Posterior vena cava (tissue), 2 donors: ENCODE measurements around the gene VDAC1. TPM values are rescaled to one million over a fixed set of nuclear protein-coding genes. Genes with fewer than 3 reads are reported as not detected.
"Not testable (repeated sequence)": the region's sequence is repeated elsewhere in the genome, so short reads cannot be mapped to it uniquely, and the experiment has no call there.

Experiments used
- DNase-seq: peaks from one replicate; pipeline ENCODE4 v3.0.0-alpha.2; 2020; ENCODE audit warnings: low spot score
- intact Hi-C, 2 donors: fragments of 100-400 bp; cut with DNase I; formaldehyde crosslinking; loops; one replicate each; pipeline versions ENCODE4 v1.14.1 to v1.14.2; 2022 to 2023
- total RNA-seq, 2 donors: library from RNA; stranded (reverse); fragmentation: NEBNext Ultra II Directional; extraction: Animal tissue kit (Norgen Biotek cat#: 25700); gene quantifications; one replicate each; pipeline ENCODE4 v1.2.1, GENCODE V29; 2021
- donor health status: DM: yes; HTN: yes; CAD: no.
- donor health status: DM: yes; HTN: yes; CAD: no.

Gene VDAC1
- total RNA-seq, 2 donors from 2014 or later, result 104 to 105 TPM

DNA sequence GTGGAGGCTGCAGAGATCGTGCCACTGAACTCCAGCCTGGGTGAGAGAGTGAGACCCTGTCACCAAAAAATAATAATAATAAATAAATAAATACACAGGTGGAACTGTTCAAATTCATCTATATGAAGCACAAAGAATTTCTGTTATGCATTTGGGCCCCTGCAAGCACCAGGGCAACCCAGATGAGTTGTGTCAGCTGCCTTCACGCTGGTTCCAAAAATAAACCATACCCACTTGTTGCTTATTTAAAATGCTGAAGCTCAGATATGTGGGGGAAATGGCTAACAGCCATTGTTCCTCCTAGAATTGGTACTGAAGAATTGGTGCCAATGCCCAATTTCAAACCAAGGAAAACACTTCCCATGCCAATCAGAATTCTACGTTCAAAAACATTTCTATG lies 25.8 kb downstream of the VDAC1 start:
- DNase-seq, result no peak
- intact Hi-C loops, result no loop called here

DNA sequence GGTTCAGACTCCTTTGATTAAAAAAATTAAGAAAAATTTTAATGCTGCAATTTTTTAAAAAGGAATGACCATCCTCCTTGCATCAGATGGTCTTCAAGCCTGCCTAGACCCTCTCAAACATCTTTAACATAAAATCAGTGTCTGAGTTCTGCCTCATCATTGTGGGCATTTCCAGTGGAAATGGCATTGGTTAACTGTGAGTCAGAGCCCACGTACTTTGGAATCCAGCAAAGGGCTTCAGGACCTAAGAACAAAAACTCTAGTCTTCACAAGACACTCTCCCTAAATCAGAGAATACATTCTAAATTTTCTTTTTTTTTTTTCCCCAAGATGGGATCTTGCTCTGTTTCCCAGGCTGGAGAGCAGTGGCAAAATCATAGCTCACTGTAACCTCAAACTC lies 26.9 kb downstream of the VDAC1 start:
- intact Hi-C loops, result no loop called here
- DNase-seq, result no peak

GRCh38 chr5:133977161-133977787 lies 27.5 kb downstream of the VDAC1 start:
- intact Hi-C loops, result no loop called here
- no peak for DNase-seq

DNA sequence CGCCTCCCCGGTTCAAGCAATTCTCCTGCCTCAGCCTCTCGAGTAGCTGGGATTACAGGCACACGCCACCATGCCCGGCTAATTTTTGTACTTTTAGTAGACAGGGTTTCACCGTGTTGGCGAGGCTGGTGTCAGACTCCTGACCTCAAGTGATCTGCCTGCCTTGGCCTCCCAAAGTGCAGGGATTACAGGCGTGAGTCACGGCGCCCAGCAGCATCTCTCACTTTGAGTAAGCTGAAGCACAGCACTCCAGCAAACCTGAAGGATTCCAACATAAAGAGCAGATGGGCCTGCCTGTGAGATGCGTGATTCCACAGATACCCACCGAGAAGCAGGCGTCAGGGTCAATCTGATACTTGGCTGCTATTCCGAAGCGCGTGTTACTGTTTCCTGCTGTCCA lies 29.2 kb downstream of the VDAC1 start:
- DNase-seq, intact Hi-C loops: not testable (repeated sequence)

GRCh38 chr5:133974142-133974541 lies 30.6 kb downstream of the VDAC1 start:
- DNase-seq, result no peak
- intact Hi-C loops, result no loop called here

DNA sequence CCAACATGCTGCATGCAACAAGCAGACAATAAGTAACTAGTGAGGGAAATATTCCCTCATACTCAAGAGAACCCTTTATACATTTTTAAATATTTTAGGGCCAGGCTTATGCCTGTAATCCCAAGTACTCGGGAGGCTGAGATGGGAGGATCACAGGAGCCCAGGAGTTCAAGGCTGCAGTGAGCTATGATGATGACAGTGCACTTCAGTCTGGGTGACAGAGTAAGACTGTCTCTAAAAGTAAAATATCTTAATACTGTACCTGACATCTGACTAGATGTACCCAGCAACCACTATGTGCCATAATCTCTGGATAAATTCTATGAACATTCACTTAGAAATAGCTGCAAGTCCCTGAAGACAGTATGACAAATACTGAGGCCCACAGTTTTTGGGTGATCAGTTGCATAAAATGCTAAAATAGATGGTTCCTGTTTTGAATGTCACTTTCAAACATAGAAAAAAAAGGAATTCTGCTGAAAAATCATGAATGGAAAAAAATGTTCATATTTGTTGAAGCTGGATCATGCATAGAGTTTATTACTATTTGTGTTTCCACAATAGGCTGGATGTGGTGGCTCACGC lies 34.4 kb downstream of the VDAC1 start:
- intact Hi-C loops, result no loop called here
- DNase-seq, result no peak

DNA sequence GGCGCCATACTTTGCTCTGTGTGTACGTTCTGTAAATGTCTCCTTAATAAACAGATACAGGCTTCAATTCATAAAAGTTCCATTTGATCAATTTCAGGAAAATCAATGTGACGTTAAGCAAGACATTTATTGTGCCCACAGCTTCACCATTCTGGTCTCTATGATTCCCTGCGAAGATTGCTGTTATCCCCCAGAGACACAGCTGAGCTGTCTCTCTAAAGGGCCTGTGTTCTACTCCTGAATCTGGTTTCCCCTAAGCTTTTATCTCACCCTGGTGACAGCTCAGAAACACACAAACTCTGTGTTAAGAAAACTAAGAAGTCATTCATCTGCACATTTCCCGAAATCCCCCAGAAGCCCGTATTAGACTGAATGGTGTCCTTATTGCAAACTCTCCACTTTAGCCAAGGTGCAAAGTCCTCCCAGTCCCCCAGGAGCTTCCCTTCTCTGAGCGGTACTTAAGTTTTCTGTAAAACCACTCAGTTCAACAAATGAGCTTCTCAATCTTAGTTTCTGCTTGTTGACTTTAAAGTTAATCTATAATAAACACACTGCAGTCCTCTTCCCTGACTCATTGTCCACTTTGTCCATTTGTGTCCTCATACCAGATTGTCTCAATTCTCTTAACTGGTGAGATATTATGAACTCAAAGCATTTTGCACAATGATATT lies 35.0 kb downstream of the VDAC1 start:
- intact Hi-C loops, result no loop called here
- DNase-seq, result no peak

- intact Hi-C loops, result no loop called here
- DNase-seq, result peak; percentile 99
Measured at GRCh38 chr5:133968204-133968980, 36.4 kb downstream of the VDAC1 start, which contains the start of gene C5orf15. C5orf15 (minus strand) TSS chr5:133968625; CDS start chr5:133968584, 41 bp downstream.

- DNase-seq, result no peak
- intact Hi-C loops, result no loop called here
Measured at GRCh38 chr5:133967698-133968203, 37.0 kb downstream of the VDAC1 start.

- intact Hi-C loops, result no loop called here
- DNase-seq, result no peak
Measured at GRCh38 chr5:133967124-133967523, 37.7 kb downstream of the VDAC1 start.

DNA sequence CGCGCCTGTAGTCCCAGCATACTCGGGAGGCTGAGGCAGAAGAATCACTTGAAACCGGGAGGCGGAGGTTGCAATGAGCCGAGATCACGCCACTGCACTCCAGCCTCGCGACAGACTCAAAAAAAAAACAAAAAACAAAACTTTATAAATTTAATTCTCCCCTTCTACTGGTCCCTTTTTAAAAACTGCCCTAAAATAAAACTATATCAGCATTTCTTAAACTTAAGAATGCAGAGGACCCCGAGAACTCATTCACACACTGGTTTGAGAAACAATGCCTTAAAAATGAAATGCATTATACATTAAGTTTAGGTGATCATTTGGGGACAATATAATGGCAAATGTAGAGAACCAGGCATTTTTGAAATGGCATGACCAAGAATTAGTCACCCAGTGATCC lies 38.7 kb downstream of the VDAC1 start:
- no peak for DNase-seq
- intact Hi-C loops, result no loop called here

GRCh38 chr5:133963493-133964128 lies 41.2 kb downstream of the VDAC1 start:
- DNase-seq, result no peak
- intact Hi-C loops, result no loop called here

- DNase-seq, result no peak
- intact Hi-C loops, result no loop called here
Measured at GRCh38 chr5:133962801-133963476, 41.8 kb downstream of the VDAC1 start.

GRCh38 chr5:133962131-133962530 lies 42.6 kb downstream of the VDAC1 start:
- no peak for DNase-seq
- intact Hi-C loops, result no loop called here

GRCh38 chr5:133959643-133960042 lies 45.1 kb downstream of the VDAC1 start:
- intact Hi-C loops, result no loop called here
- DNase-seq, result no peak

GRCh38 chr5:133957591-133957990 lies 47.2 kb downstream of the VDAC1 start:
- intact Hi-C loops, result no loop called here
- DNase-seq, result no peak

DNA sequence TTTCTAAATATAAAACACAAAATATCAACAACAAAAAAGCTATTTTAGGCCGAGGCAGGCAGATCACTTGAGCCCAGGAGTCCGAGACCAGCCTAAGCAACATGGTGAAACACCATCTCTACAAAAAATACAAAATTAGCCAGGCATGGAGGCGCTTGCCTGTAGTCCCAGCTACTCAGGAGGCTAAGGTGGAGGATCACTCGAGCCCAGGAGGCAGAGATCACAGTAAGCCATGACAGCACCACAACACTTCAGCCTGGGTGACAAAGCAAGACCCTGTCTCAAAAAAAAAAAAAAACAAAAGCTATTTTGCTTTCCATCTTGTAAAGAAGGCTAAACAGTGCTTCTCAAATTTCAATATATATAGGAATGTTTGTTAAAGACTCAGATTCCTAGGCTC lies 47.7 kb downstream of the VDAC1 start:
- intact Hi-C loops, result no loop called here
- DNase-seq, result no peak

- intact Hi-C loops, DNase-seq: not testable (repeated sequence)
Measured at GRCh38 chr5:133956196-133956595, 48.6 kb downstream of the VDAC1 start.

DNA sequence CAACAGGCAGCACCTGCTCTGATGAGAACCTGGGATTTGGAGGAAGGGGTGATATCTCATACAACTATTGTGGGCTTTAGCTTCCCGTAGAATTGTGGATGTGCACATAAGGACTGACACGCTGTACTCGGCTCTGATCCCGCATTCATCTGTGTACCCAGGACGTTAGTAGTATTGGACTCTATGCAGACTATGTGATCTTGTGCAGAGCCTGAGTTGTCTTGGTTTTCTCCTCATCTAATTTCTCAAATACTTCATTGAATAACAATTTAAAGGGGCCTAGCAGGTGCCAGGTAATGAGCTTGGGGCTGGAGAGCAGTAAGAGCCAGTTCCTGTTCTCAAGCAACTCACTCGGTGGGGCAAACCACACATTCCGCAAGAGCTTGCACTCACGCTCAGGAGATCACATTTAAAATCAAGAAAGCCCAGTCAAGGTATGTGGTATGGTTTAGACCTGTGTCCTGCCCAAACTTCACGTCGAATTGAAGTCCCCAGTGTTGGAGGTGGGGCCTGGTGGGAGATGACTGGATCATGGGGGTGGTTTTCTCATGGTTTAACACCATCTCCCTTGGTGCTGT lies 51.1 kb downstream of the VDAC1 start:
- intact Hi-C loops, result no loop called here
- DNase-seq, result no peak
